PC-9 (cell line): ENCODE results near the gene RPL14. TPM values are rescaled to one million over a fixed set of nuclear protein-coding genes. Genes with fewer than 3 reads are reported as not detected.

Experiments
- BruUV-seq: library from RNA; stranded (reverse); fragments of 400-500 nt; replicated peaks from 2 replicates; lab custom pipeline; 2021; lab: Mats Ljungman, UMichigan
- CTCF ChIA-PET: fragments of 300-600 bp; sonication (Branson Sonifier 250); formaldehyde crosslinking; loops from one replicate; lab custom pipeline; 2022; ENCODE audit warnings: antibody characterized with exemption; lab: Charles Lee
- POLR2A ChIA-PET: fragments of 300-600 bp; sonication (Branson Sonifier 250); formaldehyde crosslinking; loops from one replicate; lab custom pipeline; 2022; ENCODE audit warnings: antibody characterized with exemption; ENCODE audit not compliant: unreplicated experiment; lab: Charles Lee
- DNase-seq, 2 experiments: peaks; one replicate each; pipeline versions ENCODE4 v3.0.0 to v3.0.0-alpha.2; 2015 to 2022; ENCODE audit warnings: mixed read lengths in 1 of 2
- H2AFZ ChIP-seq: fragments of 200-600 bp; sonication (generic); 2 replicates; pipeline ENCODE4 v1.8.1; 2017; ENCODE audit warnings: antibody characterized with exemption
- H3F3A ChIP-seq: fragments of 200-600 bp; sonication (generic); 2 replicates; pipeline ENCODE4 v1.8.1; 2017; ENCODE audit warnings: antibody characterized with exemption, mild to moderate bottlenecking, low read depth; ENCODE audit not compliant: insufficient read depth
- H3K27ac ChIP-seq: fragments of 200-600 bp; sonication (generic); 2 replicates; pipeline ENCODE4 v1.6.1; 2016; ENCODE audit warnings: mixed run types
- H3K27me3 ChIP-seq: fragments of 200-600 bp; sonication (generic); 2 replicates; pipeline ENCODE4 v1.6.1; 2016; ENCODE audit warnings: low read depth, mixed run types; ENCODE audit not compliant: insufficient read depth
- H3K36me3 ChIP-seq: fragments of 200-600 bp; sonication (generic); 2 replicates; pipeline ENCODE4 v1.6.1; 2016; ENCODE audit warnings: low read depth, mixed run types
- H3K4me1 ChIP-seq: fragments of 200-600 bp; sonication (generic); replicated peaks from 2 replicates; pipeline ENCODE4 v1.6.1; 2016; ENCODE audit warnings: mixed run types; ENCODE audit not compliant: insufficient read depth
- H3K4me2 ChIP-seq: fragments of 200-600 bp; sonication (generic); 2 replicates; pipeline ENCODE4 v1.6.1; 2017; ENCODE audit warnings: mixed run types
- H3K4me3 ChIP-seq: fragments of 200-600 bp; sonication (generic); 2 replicates; pipeline ENCODE4 v1.6.1; 2016; ENCODE audit warnings: mixed run types
- H3K79me2 ChIP-seq: fragments of 200-600 bp; sonication (generic); 2 replicates; pipeline ENCODE4 v1.6.1; 2017; ENCODE audit warnings: low read depth, mixed run types
- H3K9me2 ChIP-seq: fragments of 200-600 bp; sonication (generic); 2 replicates; pipeline ENCODE4 v1.8.1; 2017; ENCODE audit warnings: mild to moderate bottlenecking; ENCODE audit not compliant: insufficient read depth
- H3K9me3 ChIP-seq: fragments of 200-600 bp; sonication (generic); 2 replicates; pipeline ENCODE4 v1.8.1; 2016; ENCODE audit warnings: low read depth; ENCODE audit not compliant: insufficient read depth
- H4K20me1 ChIP-seq: fragments of 200-600 bp; sonication (generic); 2 replicates; pipeline ENCODE4 v1.8.1; 2017; ENCODE audit not compliant: insufficient read depth
- EZH2 ChIP-seq: fragments of 200-600 bp; sonication (generic); IDR thresholded peaks from 2 replicates; pipeline ENCODE4 v1.8.0; 2017; ENCODE audit warnings: antibody characterized with exemption, low read depth
- intact Hi-C: fragments of 100-400 bp; cut with micrococcal nuclease; formaldehyde crosslinking; loops from one replicate; pipeline ENCODE4 v1.10.0; 2022; ENCODE audit not compliant: unreplicated experiment
- total RNA-seq: library from RNA; stranded (reverse); gene quantifications from 2 replicates; pipeline ENCODE4 v1.2.3, GENCODE V29; 2021
- TF ChIP-seq, protein P1 (sequence below): fragments of 200-600 bp; sonication (generic); conservative IDR thresholded peaks from 2 replicates; pipeline ENCODE4 v1.6.1; 2017; ENCODE audit warnings: mixed run types, antibody characterized with exemption, mild to moderate bottlenecking, moderate library complexity

Gene RPL14
- total RNA-seq, 1 experiment from 2014 or later, result 2,201 TPM

DNA sequence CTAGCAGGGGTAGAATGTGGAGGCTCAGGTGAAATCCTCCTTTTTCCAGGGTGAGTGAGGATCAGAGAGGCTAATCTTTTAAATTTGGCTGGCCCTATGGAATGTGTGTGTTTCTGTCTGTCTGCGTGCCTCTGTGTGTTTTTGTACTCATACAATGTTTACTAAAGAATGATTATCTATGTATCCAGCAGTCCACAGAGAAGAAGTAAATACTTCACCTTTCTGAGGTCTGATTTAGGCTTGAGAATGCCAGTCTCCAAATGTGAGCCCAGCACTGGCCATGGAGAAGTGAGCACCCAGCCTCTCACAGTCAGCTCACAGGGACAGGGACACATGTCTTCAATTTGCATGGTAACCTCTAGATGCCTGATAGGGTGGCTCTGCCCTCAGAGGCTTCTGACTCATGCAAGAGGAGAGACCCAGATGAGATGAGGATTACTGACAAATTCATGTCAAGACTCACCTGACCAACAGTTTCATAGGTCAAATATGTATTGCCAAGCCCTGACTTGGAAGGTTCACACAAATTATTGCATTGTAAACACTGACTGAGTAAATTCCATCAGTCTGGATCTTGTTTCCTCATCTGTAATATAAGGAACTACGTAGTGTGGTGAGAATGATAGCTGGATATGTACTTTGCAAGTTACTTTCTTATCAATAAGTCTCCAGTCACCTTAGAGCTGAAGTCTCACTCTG is 39.1 kb upstream of the RPL14 start:
- Histone ChIP-seq H3K36me3 (no peaks in the 10 kb centered on the region), H3K4me3 (no peak overlapping the region), H3K4me2 (0 out of 2 replicates have a peak overlapping the region, but pooled peaks have one; percentile 21), H3K4me1 (peaks cover 15% of the 10 kb centered on the region), H3K79me2 (no peaks in the 10 kb centered on the region), H4K20me1 (no peaks in the 10 kb centered on the region), H3K9me3 (no peaks in the 10 kb centered on the region), H3K27ac (peak overlapping the region; percentile 43; the same call in 1 of the 2 replicates), H3K9me2 (no peaks in the 10 kb centered on the region), H2AFZ (no peak overlapping the region), H3K27me3 (no peaks in the 10 kb centered on the region), H3F3A (peaks cover 5% of the 10 kb centered on the region; the same call in 1 of the 2 replicates)
- intact Hi-C loops, result no loop called here
- ChIA-PET CTCF (no interaction called here), POLR2A (no interaction called here)
- no peak for TF ChIP-seq EZH2
- TF ChIP-seq, protein P1, sequence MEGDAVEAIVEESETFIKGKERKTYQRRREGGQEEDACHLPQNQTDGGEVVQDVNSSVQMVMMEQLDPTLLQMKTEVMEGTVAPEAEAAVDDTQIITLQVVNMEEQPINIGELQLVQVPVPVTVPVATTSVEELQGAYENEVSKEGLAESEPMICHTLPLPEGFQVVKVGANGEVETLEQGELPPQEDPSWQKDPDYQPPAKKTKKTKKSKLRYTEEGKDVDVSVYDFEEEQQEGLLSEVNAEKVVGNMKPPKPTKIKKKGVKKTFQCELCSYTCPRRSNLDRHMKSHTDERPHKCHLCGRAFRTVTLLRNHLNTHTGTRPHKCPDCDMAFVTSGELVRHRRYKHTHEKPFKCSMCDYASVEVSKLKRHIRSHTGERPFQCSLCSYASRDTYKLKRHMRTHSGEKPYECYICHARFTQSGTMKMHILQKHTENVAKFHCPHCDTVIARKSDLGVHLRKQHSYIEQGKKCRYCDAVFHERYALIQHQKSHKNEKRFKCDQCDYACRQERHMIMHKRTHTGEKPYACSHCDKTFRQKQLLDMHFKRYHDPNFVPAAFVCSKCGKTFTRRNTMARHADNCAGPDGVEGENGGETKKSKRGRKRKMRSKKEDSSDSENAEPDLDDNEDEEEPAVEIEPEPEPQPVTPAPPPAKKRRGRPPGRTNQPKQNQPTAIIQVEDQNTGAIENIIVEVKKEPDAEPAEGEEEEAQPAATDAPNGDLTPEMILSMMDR, result no peak
- DNase-seq, result peak in 1 of 2 experiments; percentile 90
- no TSS peak for BruUV-seq

DNA sequence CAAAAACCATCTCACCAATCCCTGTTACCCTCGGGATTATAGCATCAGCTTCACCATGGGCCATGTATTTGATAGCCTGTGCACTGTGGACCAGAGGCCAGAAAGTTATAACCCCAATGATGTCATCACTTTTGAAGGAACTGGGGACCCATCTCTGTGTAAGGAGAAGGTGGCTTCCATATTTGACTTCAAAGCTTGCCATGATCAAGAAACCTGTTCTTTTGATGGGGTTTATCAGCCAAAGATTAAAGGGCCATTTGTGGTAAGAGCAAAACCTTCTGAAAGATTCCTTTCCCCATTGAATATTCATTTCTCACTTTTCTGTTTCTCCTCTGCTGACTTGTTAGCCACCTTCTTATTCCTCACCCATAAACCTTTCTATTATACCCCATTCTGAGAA is 34.3 kb upstream of the RPL14 start:
- H3K9me3 ChIP-seq, result no peaks in the 10 kb centered on the region
- no peak overlapping the region for H3K4me2 ChIP-seq
- DNase-seq, result no peak
- peaks cover 10% of the 10 kb centered on the region for H3K4me1 ChIP-seq
- no peaks in the 10 kb centered on the region for H3K9me2 ChIP-seq
- TF ChIP-seq EZH2, result no peak
- TF ChIP-seq, protein P1, result no peak
- H3K36me3 ChIP-seq, result no peaks in the 10 kb centered on the region
- H2AFZ ChIP-seq, result no peak overlapping the region
- H3F3A ChIP-seq, result peaks cover 1% of the 10 kb centered on the region; the same call in 1 of the 2 replicates
- H3K4me3 ChIP-seq, result no peak overlapping the region
- ChIA-PET CTCF (no interaction called here), POLR2A (no interaction called here)
- H3K27ac ChIP-seq, result no peak overlapping the region
- no peaks in the 10 kb centered on the region for H3K27me3 ChIP-seq
- BruUV-seq, result no TSS peak
- H3K79me2 ChIP-seq, result no peaks in the 10 kb centered on the region
- no peaks in the 10 kb centered on the region for H4K20me1 ChIP-seq
- intact Hi-C loops, result no loop called here

DNA sequence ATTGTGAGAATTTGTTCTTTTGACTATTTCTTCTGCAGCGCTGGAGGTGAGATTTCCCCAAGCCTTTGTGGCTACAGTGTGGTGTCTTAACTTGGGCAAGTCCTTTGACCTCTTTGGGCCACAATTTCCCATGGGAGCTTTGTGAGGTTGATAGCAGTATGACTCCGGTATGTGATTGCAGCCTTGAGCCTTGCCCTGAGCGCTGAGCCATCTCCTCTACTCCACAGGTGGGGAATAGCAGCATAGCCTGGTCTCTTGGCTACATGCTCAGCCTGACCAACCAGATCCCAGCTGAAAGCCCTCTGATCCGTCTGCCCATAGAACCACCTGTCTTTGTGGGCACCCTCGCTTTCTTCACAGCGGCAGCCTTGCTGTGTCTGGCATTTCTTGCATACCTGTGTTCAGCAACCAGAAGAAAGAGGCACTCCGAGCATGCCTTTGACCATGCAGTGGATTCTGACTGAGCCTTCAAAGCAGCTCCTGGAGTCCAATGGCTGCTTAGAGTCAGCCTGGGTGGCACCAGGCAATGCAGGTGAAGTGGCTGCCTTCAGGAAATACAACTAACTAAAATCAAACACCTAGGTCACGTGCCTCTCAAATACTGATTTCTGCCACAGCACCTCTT is 30.0 kb upstream of the RPL14 start:
- H3K4me2 ChIP-seq, result no peak overlapping the region
- ChIA-PET POLR2A (no interaction called here), CTCF (no interaction called here)
- no peak for TF ChIP-seq EZH2
- TF ChIP-seq, protein P1, result no peak
- no peak overlapping the region for H3K27ac ChIP-seq
- H4K20me1 ChIP-seq, result no peaks in the 10 kb centered on the region
- H3K27me3 ChIP-seq, result no peaks in the 10 kb centered on the region
- no peaks in the 10 kb centered on the region for H3K9me2 ChIP-seq
- no peak for DNase-seq
- H2AFZ ChIP-seq, result no peak overlapping the region
- H3K4me1 ChIP-seq, result no peaks in the 10 kb centered on the region
- no peaks in the 10 kb centered on the region for H3F3A ChIP-seq
- H3K9me3 ChIP-seq, result no peaks in the 10 kb centered on the region
- intact Hi-C loops, result no loop called here
- H3K79me2 ChIP-seq, result no peaks in the 10 kb centered on the region
- no TSS peak for BruUV-seq
- H3K4me3 ChIP-seq, result no peak overlapping the region
- no peaks in the 10 kb centered on the region for H3K36me3 ChIP-seq
